ENCODE measurements around the gene PDIA5. TPM values are rescaled to one million over a fixed set of nuclear protein-coding genes. Genes with fewer than 3 reads are reported as not detected.

The PDIA5 gene
- total RNA-seq, 1 experiment from 2014 or later: 24.3 TPM

DNA sequence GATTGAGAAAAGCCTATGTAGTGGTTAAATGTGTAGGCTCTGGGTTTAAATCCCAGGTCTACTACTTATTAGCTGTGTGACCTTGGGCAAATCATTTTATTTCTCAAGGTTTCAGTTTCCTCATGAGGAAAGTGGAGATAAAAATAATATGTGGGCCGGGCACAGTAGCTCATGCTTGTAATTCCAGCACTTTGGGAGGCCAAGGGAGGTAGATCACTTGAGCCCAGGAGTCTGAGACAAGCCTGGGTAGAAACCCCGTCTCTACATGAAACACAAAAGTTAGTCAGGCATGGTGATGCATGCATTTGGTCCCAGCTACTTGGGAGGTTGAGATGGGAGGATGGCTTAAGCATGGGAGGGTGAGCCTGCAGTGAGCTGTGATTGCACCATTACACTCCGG, 47.7 kb upstream of the PDIA5 start:
- no peak overlapping the region for H2BK12ac ChIP-seq (ENCODE audit: insufficient read length, low read depth, low read length)
- H3K56ac ChIP-seq (ENCODE audit: insufficient read length, low read depth, low read length): no peak overlapping the region
- no peaks in the 10 kb centered on the region for H4K20me1 ChIP-seq (ENCODE audit: control insufficient read depth, insufficient read depth, insufficient read length)
- no peak overlapping the region for H4K8ac ChIP-seq (replicated peaks; ENCODE audit: insufficient read length, low read depth, low read length)
- no peak overlapping the region for H2BK15ac ChIP-seq (ENCODE audit: low read depth, low read length)
- H3K9ac ChIP-seq (ENCODE audit: extremely low read depth, insufficient read length, low read length): no peak overlapping the region
- no peak overlapping the region for H3K4me2 ChIP-seq (ENCODE audit: insufficient read depth, insufficient read length, low read length)
- no peak overlapping the region for H4K91ac ChIP-seq (ENCODE audit: insufficient read length, low read depth, low read length)
- H3K79me1 ChIP-seq (ENCODE audit: insufficient read depth, low read depth, low read length, poor library complexity, severe bottlenecking): no peaks in the 10 kb centered on the region
- Mint-ChIP-seq H3K4me3 (no peak overlapping the region), H3K9me3 (no peaks in the 10 kb centered on the region), H3K27ac (no peak overlapping the region), H3K27me3 (ENCODE audit: low read depth) (peaks cover 35% of the 10 kb centered on the region), H3K4me1 (peaks cover 37 to 59% of the 10 kb centered on the region in 2 experiments), H3K36me3 (ENCODE audit: insufficient read depth in 1 of 3, low read depth in 3 of 3) (peaks cover 0 to 10% (median 0%) of the 10 kb centered on the region in 3 experiments; a peak in 2 of 7 replicates)
- H3K18ac ChIP-seq (ENCODE audit: insufficient read length, low read depth, low read length): no peak overlapping the region
- no peak overlapping the region for H3K27ac ChIP-seq (ENCODE audit: insufficient read length, low read depth, low read length)
- DNase-seq: no peak
- no peak overlapping the region for H3T11ph ChIP-seq (ENCODE audit: low read length)
- no peak overlapping the region for H3K14ac ChIP-seq (ENCODE audit: insufficient read depth, low read length)
- no CpG with 5 or more reads among the region's 3 CpGs for WGBS (ENCODE audit: extremely low coverage, insufficient read length, low lambda C conversion rate)
- H3K9me3 ChIP-seq (ENCODE audit: control insufficient read depth, low read depth, low read length): no peaks in the 10 kb centered on the region
- H3K27me3 ChIP-seq (ENCODE audit: insufficient read depth, low read length): no peaks in the 10 kb centered on the region
- no peak overlapping the region for H2BK5ac ChIP-seq (ENCODE audit: insufficient read length, low read length)
- H4K5ac ChIP-seq (ENCODE audit: insufficient read length, low read depth, low read length): no peak overlapping the region
- H2BK20ac ChIP-seq (ENCODE audit: low read depth, low read length, poor library complexity, severe bottlenecking): no peak overlapping the region
- no peak overlapping the region for H2AFZ ChIP-seq (ENCODE audit: low read length)
- no peaks in the 10 kb centered on the region for H3K79me2 ChIP-seq (ENCODE audit: insufficient read depth, low read length)
- no peaks in the 10 kb centered on the region for H3K23me2 ChIP-seq (ENCODE audit: insufficient read length, low read depth, low read length, poor library complexity, severe bottlenecking)
- peaks cover 22% of the 10 kb centered on the region; the same call in 1 of the 2 replicates for H3K4me1 ChIP-seq (ENCODE audit: insufficient read depth, low read length)
- H2AK5ac ChIP-seq (ENCODE audit: insufficient read length, low read length): no peak overlapping the region
- no peak overlapping the region for H3K23ac ChIP-seq (ENCODE audit: insufficient read length, low read depth, low read length)
- TF ChIP-seq, protein P1, sequence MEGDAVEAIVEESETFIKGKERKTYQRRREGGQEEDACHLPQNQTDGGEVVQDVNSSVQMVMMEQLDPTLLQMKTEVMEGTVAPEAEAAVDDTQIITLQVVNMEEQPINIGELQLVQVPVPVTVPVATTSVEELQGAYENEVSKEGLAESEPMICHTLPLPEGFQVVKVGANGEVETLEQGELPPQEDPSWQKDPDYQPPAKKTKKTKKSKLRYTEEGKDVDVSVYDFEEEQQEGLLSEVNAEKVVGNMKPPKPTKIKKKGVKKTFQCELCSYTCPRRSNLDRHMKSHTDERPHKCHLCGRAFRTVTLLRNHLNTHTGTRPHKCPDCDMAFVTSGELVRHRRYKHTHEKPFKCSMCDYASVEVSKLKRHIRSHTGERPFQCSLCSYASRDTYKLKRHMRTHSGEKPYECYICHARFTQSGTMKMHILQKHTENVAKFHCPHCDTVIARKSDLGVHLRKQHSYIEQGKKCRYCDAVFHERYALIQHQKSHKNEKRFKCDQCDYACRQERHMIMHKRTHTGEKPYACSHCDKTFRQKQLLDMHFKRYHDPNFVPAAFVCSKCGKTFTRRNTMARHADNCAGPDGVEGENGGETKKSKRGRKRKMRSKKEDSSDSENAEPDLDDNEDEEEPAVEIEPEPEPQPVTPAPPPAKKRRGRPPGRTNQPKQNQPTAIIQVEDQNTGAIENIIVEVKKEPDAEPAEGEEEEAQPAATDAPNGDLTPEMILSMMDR (conservative IDR thresholded peaks at IDR 0.05): no peak
- no peak overlapping the region for H3K4ac ChIP-seq (ENCODE audit: low read depth, low read length)
- no peak overlapping the region for H2BK120ac ChIP-seq (ENCODE audit: low read depth, low read length, poor library complexity, severe bottlenecking)

Data from H9 (cell line).